CD8-positive, alpha-beta memory T cell (primary cell): Measurements from ENCODE around the gene PMS2. TPM values are rescaled to one million over a fixed set of nuclear protein-coding genes. Genes with fewer than 3 reads are reported as not detected.
A peak's percentile ranks its signal among the peaks of the same experiment; 100 is the strongest.
"Not testable (repeated sequence)": the region's sequence is repeated elsewhere in the genome, so short reads cannot be mapped to it uniquely, and the experiment has no call there.

Experiments
- CTCF ChIA-PET: fragments of 350-600 bp; sonication (Branson Sonifier 250); formaldehyde crosslinking; loops from one replicate; lab custom pipeline; 2021; ENCODE audit warnings: antibody characterized with exemption; lab: Charles Lee
- POLR2A ChIA-PET: fragments of 350-600 bp; sonication (Branson Sonifier 250); formaldehyde crosslinking; loops from one replicate; lab custom pipeline; 2021; ENCODE audit warnings: antibody characterized with exemption; lab: Charles Lee
- DNase-seq, 5 donors: peaks; one replicate each; pipeline versions ENCODE4 v3.0.0 to v3.0.0-alpha.2; 2020 to 2022; ENCODE audit warnings: mixed read lengths in 1 of 5
- H3K27ac ChIP-seq: one replicate; pipeline ENCODE4 v1.7.0; 2013; ENCODE audit warnings: low read depth, mild to moderate bottlenecking, low read length, moderate library complexity
- H3K27me3 ChIP-seq: 2 replicates; pipeline ENCODE4 v1.7.0; 2013; ENCODE audit warnings: low read length, mild to moderate bottlenecking; ENCODE audit not compliant: insufficient read depth, poor library complexity, severe bottlenecking
- H3K36me3 ChIP-seq: 2 replicates; pipeline ENCODE4 v1.7.0; 2013; ENCODE audit warnings: mild to moderate bottlenecking, low read length, moderate library complexity; ENCODE audit not compliant: insufficient read depth
- H3K4me1 ChIP-seq: 2 replicates; pipeline ENCODE4 v1.7.0; 2013; ENCODE audit warnings: mild to moderate bottlenecking, low read length, moderate library complexity; ENCODE audit not compliant: insufficient read depth
- H3K4me3 ChIP-seq: 2 replicates; pipeline ENCODE4 v1.7.0; 2013; ENCODE audit warnings: mild to moderate bottlenecking, low read length
- H3K9me3 ChIP-seq: 2 replicates; pipeline ENCODE4 v1.7.0; 2013; ENCODE audit warnings: mild to moderate bottlenecking, low read length
- H3K27ac Mint-ChIP-seq, 8 donors: one replicate each; pipeline ENCODE4 v1.8.0; 2020 to 2021; ENCODE audit warnings: mixed read lengths in 8 of 8, mild to moderate bottlenecking in 6 of 8, inconsistent platforms in 3 of 8, moderate library complexity in 3 of 8
- H3K27me3 Mint-ChIP-seq, 2 donors: one replicate each; pipeline ENCODE4 v1.8.0; 2020 to 2021; ENCODE audit warnings: mixed read lengths in 2 of 2, mild to moderate bottlenecking in 1 of 2, moderate library complexity in 1 of 2
- H3K36me3 Mint-ChIP-seq, 3 donors: one replicate each; pipeline ENCODE4 v1.8.0; 2020 to 2021; ENCODE audit warnings: mixed read lengths in 3 of 3, inconsistent platforms in 1 of 3, mild to moderate bottlenecking in 1 of 3
- H3K4me1 Mint-ChIP-seq, 3 donors: one replicate each; pipeline ENCODE4 v1.8.0; 2020 to 2021; ENCODE audit warnings: mixed read lengths in 3 of 3, inconsistent platforms in 1 of 3, mild to moderate bottlenecking in 1 of 3
- H3K4me3 Mint-ChIP-seq, 7 donors: one replicate each; pipeline ENCODE4 v1.8.0; 2020 to 2021; ENCODE audit warnings: mixed read lengths in 7 of 7, mild to moderate bottlenecking in 6 of 7, moderate library complexity in 4 of 7, inconsistent platforms in 2 of 7
- H3K9me3 Mint-ChIP-seq, 5 donors: one replicate each; pipeline ENCODE4 v1.8.0; 2020 to 2022; ENCODE audit warnings: mixed read lengths in 5 of 5, mild to moderate bottlenecking in 3 of 5, moderate library complexity in 2 of 5, inconsistent platforms in 1 of 5
- polyA plus RNA-seq: library from polyadenylated mRNA; unstranded; fragments of 300-500 nt; fragmentation: Illumina TruSeq; gene quantifications from one replicate; pipeline ENCODE4 v1.2.3, GENCODE V29; 2021
- total RNA-seq, 2 experiments: library from RNA; stranded (reverse); gene quantifications; one replicate each; pipeline ENCODE4 v1.2.3, GENCODE V29; 2021

PMS2 gene, protein sequence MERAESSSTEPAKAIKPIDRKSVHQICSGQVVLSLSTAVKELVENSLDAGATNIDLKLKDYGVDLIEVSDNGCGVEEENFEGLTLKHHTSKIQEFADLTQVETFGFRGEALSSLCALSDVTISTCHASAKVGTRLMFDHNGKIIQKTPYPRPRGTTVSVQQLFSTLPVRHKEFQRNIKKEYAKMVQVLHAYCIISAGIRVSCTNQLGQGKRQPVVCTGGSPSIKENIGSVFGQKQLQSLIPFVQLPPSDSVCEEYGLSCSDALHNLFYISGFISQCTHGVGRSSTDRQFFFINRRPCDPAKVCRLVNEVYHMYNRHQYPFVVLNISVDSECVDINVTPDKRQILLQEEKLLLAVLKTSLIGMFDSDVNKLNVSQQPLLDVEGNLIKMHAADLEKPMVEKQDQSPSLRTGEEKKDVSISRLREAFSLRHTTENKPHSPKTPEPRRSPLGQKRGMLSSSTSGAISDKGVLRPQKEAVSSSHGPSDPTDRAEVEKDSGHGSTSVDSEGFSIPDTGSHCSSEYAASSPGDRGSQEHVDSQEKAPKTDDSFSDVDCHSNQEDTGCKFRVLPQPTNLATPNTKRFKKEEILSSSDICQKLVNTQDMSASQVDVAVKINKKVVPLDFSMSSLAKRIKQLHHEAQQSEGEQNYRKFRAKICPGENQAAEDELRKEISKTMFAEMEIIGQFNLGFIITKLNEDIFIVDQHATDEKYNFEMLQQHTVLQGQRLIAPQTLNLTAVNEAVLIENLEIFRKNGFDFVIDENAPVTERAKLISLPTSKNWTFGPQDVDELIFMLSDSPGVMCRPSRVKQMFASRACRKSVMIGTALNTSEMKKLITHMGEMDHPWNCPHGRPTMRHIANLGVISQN
- total RNA-seq (10 to 100 TPM; 22.6 to 26.0 TPM), polyA plus RNA-seq (16.7 TPM)

DNA sequence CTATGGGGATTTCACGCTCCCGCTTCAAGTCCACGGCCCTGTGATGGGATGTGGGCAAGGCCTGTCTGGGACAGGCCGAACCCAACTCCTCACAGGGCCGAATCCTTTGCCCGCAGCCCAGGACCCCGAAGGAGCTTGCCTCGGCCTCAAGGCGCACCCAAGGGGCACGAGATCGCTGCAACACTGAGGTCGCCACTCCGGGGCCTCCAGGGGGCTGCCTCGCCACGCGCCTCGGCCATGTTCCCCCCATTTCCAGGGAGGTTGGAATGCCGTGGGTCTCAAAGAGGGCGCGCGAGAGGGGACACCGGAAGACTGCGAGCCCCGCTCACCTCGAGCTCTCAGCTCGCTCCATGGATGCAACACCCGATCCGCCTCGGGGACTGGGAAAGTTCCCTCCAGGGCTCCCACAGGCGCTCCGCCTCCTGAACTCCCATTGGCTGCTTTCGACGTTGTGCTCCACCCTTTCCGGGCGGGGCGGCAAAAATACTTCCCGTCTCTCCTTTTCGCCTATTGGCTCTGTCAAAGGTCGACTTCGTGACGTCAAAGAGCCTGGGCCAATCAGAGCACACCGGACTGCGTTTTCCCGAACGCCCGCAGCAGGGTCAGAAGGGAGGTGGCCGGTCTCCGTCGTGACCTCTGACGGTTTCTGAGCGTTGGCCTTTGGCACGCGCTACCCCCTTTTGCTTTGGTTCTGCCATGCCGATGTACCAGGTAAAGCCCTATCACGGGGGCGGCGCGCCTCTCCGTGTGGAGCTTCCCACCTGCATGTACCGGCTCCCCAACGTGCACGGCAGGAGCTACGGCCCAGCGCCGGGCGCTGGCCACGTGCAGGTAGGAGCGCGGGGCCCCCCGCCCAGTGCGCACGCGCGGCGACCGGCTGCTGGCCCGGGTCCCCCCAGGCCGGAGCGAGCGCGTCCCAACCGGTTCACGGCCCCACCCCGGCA, at the start of gene PMS2, which contains the start of gene AIMP2:
TSS of gene PMS2 (minus strand) at position 382 of the 944 bp plus-strand sequence. CDS start at position 352, 30 bp downstream.
TSS of gene AIMP2 (plus strand) at position 605 of the 944 bp plus-strand sequence. CDS start at position 697, 92 bp downstream.
- Histone ChIP-seq H3K9me3 (no peaks in the 10 kb centered on the region), H3K4me1 (peaks cover 6% of the 10 kb centered on the region), H3K27ac (peak within 1 kb of the TSS; percentile 88), H3K4me3 (peak within 1 kb of the TSS; percentile 88), H3K36me3 (no peaks in the 10 kb centered on the region), H3K27me3 (no peaks in the 10 kb centered on the region)
- Mint-ChIP-seq H3K9me3 (no peaks in the 10 kb centered on the region), H3K4me1 (peaks cover 31 to 54% (median 43%) of the 10 kb centered on the region in 3 donors), H3K36me3 (peaks cover 0 to 37% (median 2%) of the 10 kb centered on the region in 3 donors), H3K27ac (peak within 1 kb of the TSS; percentile 88 to 97 (median 96)), H3K4me3 (peak within 1 kb of the TSS; percentile 91 to 98 (median 94)), H3K27me3 (no peaks in the 10 kb centered on the region)
- DNase-seq = peak; percentile 93 to 96 (median 94)
- CTCF ChIA-PET = interaction anchor here (0.6 to 3.2 kb wide), 8 partner anchors 11 to 314 kb away, joined by 3 to 15 read pairs (median 4); no protein-coding TSS in a partner anchor
- POLR2A ChIA-PET = interaction anchor here (0.6 to 1.8 kb wide), 2 partner anchors 12 to 44 kb away, joined by 3 to 11 read pairs; no protein-coding TSS in a partner anchor

DNA sequence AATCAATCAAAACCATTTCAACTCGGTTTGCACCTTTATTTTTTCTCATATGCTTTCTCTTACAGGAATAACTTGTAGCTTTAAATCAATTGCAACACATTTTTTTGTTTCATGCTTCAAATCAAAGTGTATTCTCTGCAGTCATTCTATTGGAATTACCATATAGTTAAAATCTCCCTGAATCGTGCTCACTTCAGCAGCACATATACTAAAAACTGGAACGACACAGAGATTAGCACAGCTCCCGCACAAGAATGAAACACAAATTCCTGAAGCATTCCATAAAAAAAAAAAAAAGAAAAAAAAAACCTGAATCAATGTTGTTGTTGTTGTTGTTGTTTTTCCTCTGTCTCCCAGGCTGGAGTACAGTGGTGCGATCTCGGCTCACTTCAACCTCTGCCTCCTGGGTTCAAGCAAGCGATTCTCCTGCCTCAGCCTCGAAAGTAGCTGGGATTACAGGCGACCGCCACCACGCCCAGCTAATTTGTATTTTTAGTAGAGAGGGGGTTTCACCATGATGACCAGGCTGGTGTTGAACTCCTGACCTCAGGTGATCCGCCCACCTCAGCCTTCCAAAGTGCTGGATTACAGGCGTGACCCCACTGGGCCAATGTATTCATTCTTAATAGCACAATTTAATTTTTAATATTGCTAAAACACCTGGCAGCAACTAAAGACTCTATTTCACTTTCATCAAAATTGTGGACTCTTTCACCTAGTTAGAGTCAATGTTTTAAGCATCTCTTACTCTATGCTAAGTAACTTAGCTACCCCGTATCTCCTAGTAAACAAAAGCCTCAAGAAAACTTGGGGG, 48.7 kb upstream of the PMS2 start:
- no peak for DNase-seq

DNA sequence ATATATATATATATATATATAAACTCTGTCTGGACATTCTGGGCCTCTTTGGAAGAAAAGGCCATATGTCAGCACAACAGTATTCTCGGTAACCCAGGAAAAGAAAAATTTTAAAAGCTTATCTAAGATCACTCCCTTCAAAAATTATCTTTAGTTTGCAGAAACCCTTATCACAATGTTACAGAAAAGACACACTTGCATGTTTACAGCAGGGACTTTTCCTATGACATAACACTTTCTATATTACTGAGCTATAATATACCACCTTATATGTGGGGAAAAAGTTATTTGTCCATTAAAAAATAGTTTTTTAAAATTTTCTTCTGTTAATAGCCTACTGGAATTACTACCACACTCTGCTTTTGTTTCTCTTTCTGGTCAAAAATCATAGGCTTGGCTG, 47.8 kb upstream of the PMS2 start:
- Mint-ChIP-seq H3K9me3 (no peaks in the 10 kb centered on the region), H3K27me3 (no peaks in the 10 kb centered on the region), H3K27ac (peak overlapping the region in 1 of 8 donors; percentile 12), H3K4me3 (peak overlapping the region in 1 of 7 donors; percentile 34), H3K36me3 (peaks cover 0 to 29% (median 0%) of the 10 kb centered on the region in 3 donors), H3K4me1 (peaks cover 21 to 33% (median 32%) of the 10 kb centered on the region in 3 donors)
- no peaks in the 10 kb centered on the region for H3K27me3 ChIP-seq
- ChIA-PET POLR2A (interaction anchor here (0.7 kb wide), 1 partner anchor 316 kb away, joined by 5 read pairs; no protein-coding TSS in a partner anchor), CTCF (interaction anchor here (0.8 to 1.1 kb wide), 2 partner anchors 34 to 266 kb away, joined by 3 read pairs; no protein-coding TSS in a partner anchor)
- DNase-seq = no peak
- peaks cover 16% of the 10 kb centered on the region for H3K4me1 ChIP-seq
- H3K9me3 ChIP-seq = no peaks in the 10 kb centered on the region
- peak overlapping the region; percentile 93 for H3K27ac ChIP-seq
- H3K36me3 ChIP-seq = peaks cover 9% of the 10 kb centered on the region
- H3K4me3 ChIP-seq = no peak overlapping the region

More for the DNA sequence above, 48.7 kb upstream of the PMS2 start:
- Mint-ChIP-seq H3K4me1 (peaks cover 21 to 33% (median 32%) of the 10 kb centered on the region in 3 donors), H3K27ac (peak overlapping the region in 7 of 8 donors; percentile 59 to 99 (median 93)), H3K9me3 (no peaks in the 10 kb centered on the region), H3K27me3 (no peaks in the 10 kb centered on the region), H3K36me3 (peaks cover 0 to 24% (median 0%) of the 10 kb centered on the region in 3 donors), H3K4me3 (peak overlapping the region; percentile 93 to 99 (median 98))
- Histone ChIP-seq H3K9me3 (no peaks in the 10 kb centered on the region), H3K4me3 (peak overlapping the region; percentile 89), H3K4me1 (peaks cover 16% of the 10 kb centered on the region), H3K36me3 (peaks cover 9% of the 10 kb centered on the region), H3K27me3 (no peaks in the 10 kb centered on the region), H3K27ac (peak overlapping the region; percentile 93)
- ChIA-PET CTCF (interaction anchor here (0.8 to 1.1 kb wide), 3 partner anchors 35 to 265 kb away, joined by 3 read pairs; no protein-coding TSS in a partner anchor), POLR2A (interaction anchor here (0.7 kb wide), 1 partner anchor 315 kb away, joined by 5 read pairs; no protein-coding TSS in a partner anchor)

DNA sequence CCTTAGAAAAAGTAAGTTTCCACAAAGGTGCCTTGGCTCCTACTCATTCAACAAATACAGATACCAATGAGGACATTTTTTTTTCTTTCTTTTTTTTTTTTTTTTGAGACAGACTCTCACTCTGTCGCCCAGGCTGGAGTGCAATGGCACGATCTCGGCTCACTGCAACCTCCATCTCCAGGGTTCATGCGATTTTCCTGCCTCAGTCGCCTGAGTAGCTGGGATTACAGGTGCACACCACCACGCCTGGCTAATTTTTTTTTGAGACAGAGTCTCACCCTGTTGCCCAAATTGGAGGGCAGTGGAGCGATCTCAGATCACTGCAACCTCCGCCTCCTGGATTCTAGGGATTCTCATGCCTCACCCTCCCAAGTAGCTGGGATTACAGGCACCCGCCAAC, 42.3 kb upstream of the PMS2 start:
- H3K9me3 ChIP-seq, H3K27ac ChIP-seq, H3K9me3 Mint-ChIP-seq, DNase-seq, H3K4me3 Mint-ChIP-seq, H3K27me3 Mint-ChIP-seq, H3K4me1 ChIP-seq, CTCF ChIA-PET, H3K4me3 ChIP-seq, H3K27ac Mint-ChIP-seq, POLR2A ChIA-PET, H3K4me1 Mint-ChIP-seq, H3K27me3 ChIP-seq: not testable (repeated sequence)
- H3K36me3 ChIP-seq = peaks cover 20% of the 10 kb centered on the region
- H3K36me3 Mint-ChIP-seq = peaks cover 0 to 51% (median 0%) of the 10 kb centered on the region in 3 donors

DNA sequence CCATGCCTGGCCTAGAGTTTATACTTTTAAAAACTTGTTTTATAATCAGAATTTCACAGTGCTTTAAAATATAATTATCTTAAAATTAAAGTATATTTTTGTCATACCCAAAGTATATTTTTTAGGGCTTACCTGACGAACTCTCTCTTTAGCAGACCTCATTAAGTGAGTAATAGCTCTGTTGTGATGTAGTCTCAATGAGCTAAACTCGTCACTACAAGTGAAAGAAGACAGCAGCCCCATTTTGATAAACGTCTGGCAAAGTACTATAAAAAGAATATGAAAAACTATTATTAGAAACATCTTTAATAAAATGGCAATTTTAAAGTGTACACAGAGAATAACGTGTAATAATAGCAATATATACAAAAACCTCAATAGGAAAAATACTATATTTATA, 40.9 kb upstream of the PMS2 start:
- Histone ChIP-seq H3K9me3 (no peaks in the 10 kb centered on the region), H3K4me3 (no peak overlapping the region), H3K4me1 (no peaks in the 10 kb centered on the region), H3K36me3 (peaks cover 30% of the 10 kb centered on the region), H3K27me3 (no peaks in the 10 kb centered on the region), H3K27ac (no peak overlapping the region)
- Mint-ChIP-seq H3K27me3 (no peaks in the 10 kb centered on the region), H3K4me3 (no peak overlapping the region), H3K9me3 (no peaks in the 10 kb centered on the region), H3K36me3 (peaks cover 0 to 57% (median under 1%) of the 10 kb centered on the region in 3 donors), H3K27ac (no peak overlapping the region), H3K4me1 (peaks cover 0 to 5% (median 2%) of the 10 kb centered on the region in 3 donors)
- ChIA-PET CTCF (no interaction called here), POLR2A (interaction anchor here (0.6 kb wide), 1 partner anchor 436 kb away, joined by 10 read pairs; no protein-coding TSS in a partner anchor)
- no peak for DNase-seq

DNA sequence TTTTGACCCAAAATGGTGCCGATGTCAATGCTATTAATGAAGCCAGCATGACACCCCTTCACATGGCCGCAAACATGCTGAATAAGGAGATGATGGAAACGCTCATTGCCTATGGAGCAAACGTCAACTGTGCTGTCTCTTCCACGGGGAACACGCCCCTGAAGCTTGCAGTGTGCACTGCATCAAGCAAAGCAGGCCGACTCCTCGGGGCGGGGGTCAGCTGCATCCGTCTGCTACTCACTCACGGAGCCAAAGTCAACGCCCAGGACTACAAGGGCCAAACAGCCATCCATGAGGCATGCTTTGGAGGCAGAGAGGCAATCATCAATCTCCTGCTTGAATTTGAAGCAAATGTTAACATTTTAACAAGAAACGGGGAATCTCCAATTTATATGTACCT, 26.8 kb upstream of the PMS2 start:
- Mint-ChIP-seq H3K9me3 (no peaks in the 10 kb centered on the region), H3K4me3 (no peak overlapping the region), H3K27me3 (no peaks in the 10 kb centered on the region), H3K27ac (no peak overlapping the region), H3K4me1 (peaks cover 25 to 26% (median 26%) of the 10 kb centered on the region in 3 donors), H3K36me3 (peaks cover 7 to 73% (median 18%) of the 10 kb centered on the region in 3 donors)
- CTCF ChIA-PET = no interaction called here
- no peaks in the 10 kb centered on the region for H3K9me3 ChIP-seq
- POLR2A ChIA-PET = interaction anchor here (0.6 kb wide), 1 partner anchor 17 kb away, joined by 4 read pairs; no protein-coding TSS in a partner anchor
- no peak overlapping the region for H3K4me3 ChIP-seq
- H3K27ac ChIP-seq = no peak overlapping the region
- H3K36me3 ChIP-seq = peaks cover 32% of the 10 kb centered on the region
- DNase-seq = no peak
- H3K4me1 ChIP-seq = peaks cover 6% of the 10 kb centered on the region
- H3K27me3 ChIP-seq = no peaks in the 10 kb centered on the region
